Caco-2 (cell line): ENCODE measurements around the gene CERS2. TPM values are rescaled to one million over a fixed set of nuclear protein-coding genes. Genes with fewer than 3 reads are reported as not detected.
A peak's percentile ranks its signal among the peaks of the same experiment; 100 is the strongest.

Experiments used
- BruUV-seq: library from RNA; stranded (reverse); fragments of 400-500 nt; replicated peaks from 2 replicates; lab custom pipeline; 2021; lab: Mats Ljungman, UMichigan
- CTCF ChIA-PET: fragments of 300-600 bp; sonication (Branson Sonifier 250); formaldehyde crosslinking; loops from one replicate; lab custom pipeline; 2022; ENCODE audit warnings: antibody characterized with exemption; lab: Charles Lee
- POLR2A ChIA-PET: fragments of 300-600 bp; sonication (Branson Sonifier 250); formaldehyde crosslinking; loops from one replicate; lab custom pipeline; 2022; ENCODE audit warnings: antibody characterized with exemption; lab: Charles Lee
- DNase-seq, 2 experiments: peaks; one replicate each; pipeline versions ENCODE4 v3.0.0 to v3.0.0-alpha.2; 2020 to 2022
- H3K27me3 ChIP-seq: replicated peaks from 2 replicates; pipeline ENCODE4 v1.6.0; 2011; ENCODE audit warnings: low read length; ENCODE audit not compliant: control insufficient read depth, insufficient read depth
- H3K36me3 ChIP-seq: 2 replicates; pipeline ENCODE4 v1.5.1; 2011; ENCODE audit warnings: low read length; ENCODE audit not compliant: control insufficient read depth, insufficient read depth
- H3K4me1 ChIP-seq: fragments of 250-450 bp; sonication (Bioruptor Pico); 2 replicates; pipeline ENCODE4 v1.5.1; 2020; ENCODE audit warnings: mild to moderate bottlenecking
- H3K4me3 ChIP-seq: 2 replicates; pipeline ENCODE4 v1.5.1; 2011; ENCODE audit warnings: low read depth, mild to moderate bottlenecking, control low read depth, low read length
- H3K9me3 ChIP-seq: fragments of 250-450 bp; sonication (Bioruptor Pico); 2 replicates; pipeline ENCODE4 v1.5.1; 2020; ENCODE audit warnings: mild to moderate bottlenecking, moderate library complexity
- H3K27ac Mint-ChIP-seq: one replicate; pipeline ENCODE4 v1.8.0; 2022; ENCODE audit warnings: mixed read lengths; ENCODE audit not compliant: unreplicated experiment
- H3K27me3 Mint-ChIP-seq: one replicate; pipeline ENCODE4 v1.8.0; 2022; ENCODE audit warnings: mixed read lengths; ENCODE audit not compliant: insufficient read depth, unreplicated experiment
- H3K36me3 Mint-ChIP-seq: one replicate; pipeline ENCODE4 v1.8.0; 2022; ENCODE audit warnings: mild to moderate bottlenecking, mixed read lengths; ENCODE audit not compliant: insufficient read depth, unreplicated experiment
- H3K4me1 Mint-ChIP-seq: one replicate; pipeline ENCODE4 v1.8.0; 2022; ENCODE audit warnings: low read depth, mixed read lengths; ENCODE audit not compliant: unreplicated experiment
- H3K4me3 Mint-ChIP-seq: one replicate; pipeline ENCODE4 v1.8.0; 2022; ENCODE audit warnings: mild to moderate bottlenecking, moderate library complexity, mixed read lengths; ENCODE audit not compliant: unreplicated experiment
- H3K9me3 Mint-ChIP-seq: one replicate; pipeline ENCODE4 v1.8.0; 2022; ENCODE audit warnings: mixed read lengths; ENCODE audit not compliant: unreplicated experiment
- intact Hi-C: fragments of 100-400 bp; cut with micrococcal nuclease; formaldehyde crosslinking; loops from one replicate; pipeline ENCODE4 v1.10.0; 2022; ENCODE audit not compliant: unreplicated experiment
- total RNA-seq: library from RNA; stranded (reverse); gene quantifications from 2 replicates; pipeline ENCODE4 v1.2.3, GENCODE V29; 2022
- TF ChIP-seq, protein P1 (sequence below), 2 experiments: fragments of 200-600 bp in 1 of 2; IDR thresholded peaks; 1 replicate in 1 of 2; 2 replicates in 1 of 2; pipeline versions ENCODE4 v1.5.1 to v1.8.0; 2011 to 2022; ENCODE audit warnings: antibody characterized with exemption in 1 of 2, control low read depth in 1 of 2, inconsistent platforms in 1 of 2, low read depth in 1 of 2, low read length in 1 of 2, mild to moderate bottlenecking in 1 of 2, moderate library complexity in 1 of 2; ENCODE audit not compliant: insufficient read depth in 1 of 2, severe bottlenecking in 1 of 2, unreplicated experiment in 1 of 2

CERS2 gene
- total RNA-seq, 1 experiment from 2014 or later, result 379 TPM

DNA sequence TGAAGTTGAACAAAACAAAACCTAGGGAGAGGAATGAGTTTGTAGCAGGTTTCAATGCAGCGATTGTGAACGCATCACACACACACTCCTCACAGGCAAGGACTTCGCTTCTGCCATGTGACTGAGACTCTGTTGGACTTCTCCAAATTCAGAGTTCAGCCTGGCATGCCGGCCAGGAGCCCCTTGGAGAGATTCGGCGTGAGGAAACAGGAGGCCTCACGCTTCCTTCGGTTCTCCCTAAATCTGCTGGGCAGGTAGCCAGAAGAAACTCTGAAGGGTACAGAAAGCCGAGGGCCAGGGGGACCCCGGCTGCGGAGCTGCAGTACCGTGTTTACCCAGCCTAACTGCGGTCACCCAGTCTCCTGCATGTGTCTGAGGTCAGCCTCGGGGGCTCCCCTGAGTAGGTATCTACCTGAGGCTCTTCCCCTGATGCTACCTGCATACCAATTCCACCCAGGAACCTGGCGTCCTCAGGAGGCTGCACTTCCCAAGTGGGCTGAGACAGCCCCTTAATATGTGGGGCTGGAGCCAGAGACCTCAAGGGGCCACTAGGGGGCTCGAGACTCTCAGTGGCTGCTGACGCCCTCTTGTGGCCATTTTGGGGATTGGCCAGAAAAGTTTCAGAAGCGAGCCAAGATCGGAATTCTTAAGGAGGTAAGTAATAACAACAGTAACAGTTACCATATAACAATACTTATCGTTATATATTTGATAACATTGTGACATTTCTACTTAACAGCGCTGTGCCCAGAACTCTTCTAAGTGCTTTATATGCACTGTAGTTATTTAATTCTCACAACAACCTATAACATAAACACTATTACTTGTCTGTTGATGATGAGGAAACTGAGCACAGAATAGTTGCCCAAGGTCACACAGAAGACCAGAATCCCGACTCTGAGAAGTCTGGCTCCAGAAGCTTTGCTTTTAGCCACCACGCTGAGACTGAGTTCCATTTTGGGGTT, 4.7 kb upstream of the CERS2 start:
- intact Hi-C loops, result loop anchor here (1.0 to 10.0 kb wide), 6 partner anchors 8 to 415 kb away; partner anchors contain the start of genes ARNT, C1orf56 and MINDY1
- DNase-seq, result peak; percentile 86 to 90
- no peaks in the 10 kb centered on the region for H3K9me3 Mint-ChIP-seq
- Histone ChIP-seq H3K4me3 (no peak overlapping the region), H3K9me3 (no peaks in the 10 kb centered on the region), H3K36me3 (peaks cover 2% of the 10 kb centered on the region; the same call in 1 of the 2 replicates), H3K4me1 (peaks cover 86% of the 10 kb centered on the region), H3K27me3 (no peaks in the 10 kb centered on the region)
- peaks cover 26% of the 10 kb centered on the region for H3K36me3 Mint-ChIP-seq
- no peak overlapping the region for H3K4me3 Mint-ChIP-seq
- TF ChIP-seq, protein P1, sequence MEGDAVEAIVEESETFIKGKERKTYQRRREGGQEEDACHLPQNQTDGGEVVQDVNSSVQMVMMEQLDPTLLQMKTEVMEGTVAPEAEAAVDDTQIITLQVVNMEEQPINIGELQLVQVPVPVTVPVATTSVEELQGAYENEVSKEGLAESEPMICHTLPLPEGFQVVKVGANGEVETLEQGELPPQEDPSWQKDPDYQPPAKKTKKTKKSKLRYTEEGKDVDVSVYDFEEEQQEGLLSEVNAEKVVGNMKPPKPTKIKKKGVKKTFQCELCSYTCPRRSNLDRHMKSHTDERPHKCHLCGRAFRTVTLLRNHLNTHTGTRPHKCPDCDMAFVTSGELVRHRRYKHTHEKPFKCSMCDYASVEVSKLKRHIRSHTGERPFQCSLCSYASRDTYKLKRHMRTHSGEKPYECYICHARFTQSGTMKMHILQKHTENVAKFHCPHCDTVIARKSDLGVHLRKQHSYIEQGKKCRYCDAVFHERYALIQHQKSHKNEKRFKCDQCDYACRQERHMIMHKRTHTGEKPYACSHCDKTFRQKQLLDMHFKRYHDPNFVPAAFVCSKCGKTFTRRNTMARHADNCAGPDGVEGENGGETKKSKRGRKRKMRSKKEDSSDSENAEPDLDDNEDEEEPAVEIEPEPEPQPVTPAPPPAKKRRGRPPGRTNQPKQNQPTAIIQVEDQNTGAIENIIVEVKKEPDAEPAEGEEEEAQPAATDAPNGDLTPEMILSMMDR (IDR thresholded peaks at IDR 0.05; ENCODE audit: insufficient read depth in 1 of 2, low read depth in 1 of 2, low read length in 1 of 2, severe bottlenecking in 1 of 2, unreplicated experiment in 1 of 2), result peak; percentile 100
- BruUV-seq, result no TSS peak
- H3K4me1 Mint-ChIP-seq, result peaks cover 36% of the 10 kb centered on the region
- H3K27me3 Mint-ChIP-seq, result no peaks in the 10 kb centered on the region
- POLR2A ChIA-PET, result interaction anchor here (0.6 kb wide), 1 partner anchor 147 kb away, joined by 6 read pairs; no protein-coding TSS in a partner anchor
- H3K27ac Mint-ChIP-seq, result peak overlapping the region; percentile 19
- CTCF ChIA-PET, result interaction anchor here (0.6 to 3.4 kb wide), 2 partner anchors 22 to 27 kb away, joined by 3 to 40 read pairs; partner anchors contain the start of gene MINDY1

DNA sequence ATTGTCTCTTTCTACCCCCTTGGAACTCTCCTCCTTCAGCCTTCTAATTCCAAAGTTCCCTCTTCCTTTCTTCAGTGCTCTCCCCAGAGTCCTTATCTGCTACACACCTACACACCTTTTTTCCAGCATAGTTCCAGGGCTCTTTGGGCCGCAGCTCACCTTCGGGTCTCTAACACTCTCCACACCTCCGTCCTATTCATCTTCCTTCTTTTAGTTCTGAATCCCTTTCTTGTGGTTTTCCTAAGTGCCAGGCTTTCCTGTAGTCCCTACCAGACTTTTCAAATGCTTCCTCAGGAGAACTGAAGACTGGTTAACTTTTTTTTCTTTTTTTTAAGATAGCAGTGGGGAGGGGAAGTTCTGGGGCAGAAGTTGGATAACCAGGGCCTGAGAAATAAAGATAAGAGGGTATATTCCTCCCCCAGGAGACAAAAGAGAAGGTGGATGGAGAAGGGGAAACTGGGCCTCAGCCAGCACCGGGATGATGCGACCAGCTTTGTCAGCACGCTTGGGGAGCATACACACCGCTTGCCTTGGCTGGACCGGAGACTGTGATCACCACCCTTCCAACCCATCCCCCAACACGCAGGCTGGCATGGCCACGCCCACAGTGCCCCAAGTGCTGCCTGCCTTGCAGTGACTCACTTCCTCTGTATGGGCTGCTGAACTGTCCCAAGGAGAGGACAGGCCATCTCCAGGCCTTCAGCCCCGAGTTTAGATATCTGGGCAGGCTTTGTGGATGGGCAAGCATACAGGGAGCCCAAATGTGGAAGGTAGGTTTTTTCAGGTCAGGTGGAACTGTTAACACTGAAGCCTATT, 2.5 kb upstream of the CERS2 start:
- intact Hi-C loops, result loop anchor here (10.0 kb wide), 1 partner anchor 412 kb away; no protein-coding TSS in a partner anchor
- no peak overlapping the region for H3K4me3 ChIP-seq
- TF ChIP-seq, protein P1 (IDR thresholded peaks at IDR 0.05; ENCODE audit: insufficient read depth in 1 of 2, low read depth in 1 of 2, low read length in 1 of 2, severe bottlenecking in 1 of 2, unreplicated experiment in 1 of 2), result no peak
- H3K4me1 ChIP-seq, result peaks cover 75% of the 10 kb centered on the region
- H3K27ac Mint-ChIP-seq, result peak overlapping the region; percentile 74
- no TSS peak for BruUV-seq
- peak in 1 of 2 experiments; percentile 27 for DNase-seq
- ChIA-PET CTCF (interaction anchor here (0.7 to 2.3 kb wide), 3 partner anchors 11 to 30 kb away, joined by 4 to 8 read pairs (median 7); partner anchors contain the start of gene MINDY1), POLR2A (interaction anchor here (0.5 to 0.6 kb wide), 3 partner anchors 18 to 398 kb away, joined by 3 to 7 read pairs (median 4); no protein-coding TSS in a partner anchor)
- peak overlapping the region; percentile 91 for H3K4me3 Mint-ChIP-seq
- no peaks in the 10 kb centered on the region for H3K9me3 Mint-ChIP-seq
- H3K27me3 ChIP-seq, result no peaks in the 10 kb centered on the region
- H3K36me3 Mint-ChIP-seq, result peaks cover 23% of the 10 kb centered on the region
- no peaks in the 10 kb centered on the region for H3K9me3 ChIP-seq
- no peaks in the 10 kb centered on the region for H3K27me3 Mint-ChIP-seq
- H3K4me1 Mint-ChIP-seq, result peaks cover 41% of the 10 kb centered on the region
- H3K36me3 ChIP-seq, result no peaks in the 10 kb centered on the region
